Measurements from ENCODE around the gene HIRA. TPM values are rescaled to one million over a fixed set of nuclear protein-coding genes. Genes with fewer than 3 reads are reported as not detected.

The HIRA gene
- polyA plus RNA-seq, 1 donor from 2014 or later: 38.1 TPM

- H3K27me3 ChIP-seq (ENCODE audit: insufficient read depth, low read depth, low read length): no peaks in the 10 kb centered on the region
- H3K9me3 ChIP-seq (ENCODE audit: low read length): no peaks in the 10 kb centered on the region
- H3K4me3 ChIP-seq (ENCODE audit: low read length): no peak overlapping the region
- no peak overlapping the region for H2AFZ ChIP-seq (ENCODE audit: low read depth, low read length)
- TF ChIP-seq, protein P1, sequence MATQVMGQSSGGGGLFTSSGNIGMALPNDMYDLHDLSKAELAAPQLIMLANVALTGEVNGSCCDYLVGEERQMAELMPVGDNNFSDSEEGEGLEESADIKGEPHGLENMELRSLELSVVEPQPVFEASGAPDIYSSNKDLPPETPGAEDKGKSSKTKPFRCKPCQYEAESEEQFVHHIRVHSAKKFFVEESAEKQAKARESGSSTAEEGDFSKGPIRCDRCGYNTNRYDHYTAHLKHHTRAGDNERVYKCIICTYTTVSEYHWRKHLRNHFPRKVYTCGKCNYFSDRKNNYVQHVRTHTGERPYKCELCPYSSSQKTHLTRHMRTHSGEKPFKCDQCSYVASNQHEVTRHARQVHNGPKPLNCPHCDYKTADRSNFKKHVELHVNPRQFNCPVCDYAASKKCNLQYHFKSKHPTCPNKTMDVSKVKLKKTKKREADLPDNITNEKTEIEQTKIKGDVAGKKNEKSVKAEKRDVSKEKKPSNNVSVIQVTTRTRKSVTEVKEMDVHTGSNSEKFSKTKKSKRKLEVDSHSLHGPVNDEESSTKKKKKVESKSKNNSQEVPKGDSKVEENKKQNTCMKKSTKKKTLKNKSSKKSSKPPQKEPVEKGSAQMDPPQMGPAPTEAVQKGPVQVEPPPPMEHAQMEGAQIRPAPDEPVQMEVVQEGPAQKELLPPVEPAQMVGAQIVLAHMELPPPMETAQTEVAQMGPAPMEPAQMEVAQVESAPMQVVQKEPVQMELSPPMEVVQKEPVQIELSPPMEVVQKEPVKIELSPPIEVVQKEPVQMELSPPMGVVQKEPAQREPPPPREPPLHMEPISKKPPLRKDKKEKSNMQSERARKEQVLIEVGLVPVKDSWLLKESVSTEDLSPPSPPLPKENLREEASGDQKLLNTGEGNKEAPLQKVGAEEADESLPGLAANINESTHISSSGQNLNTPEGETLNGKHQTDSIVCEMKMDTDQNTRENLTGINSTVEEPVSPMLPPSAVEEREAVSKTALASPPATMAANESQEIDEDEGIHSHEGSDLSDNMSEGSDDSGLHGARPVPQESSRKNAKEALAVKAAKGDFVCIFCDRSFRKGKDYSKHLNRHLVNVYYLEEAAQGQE (IDR thresholded peaks at IDR 0.05; ENCODE audit: borderline replicate concordance): no peak
- no peaks in the 10 kb centered on the region for H3K9me2 ChIP-seq (ENCODE audit: insufficient read depth, low read length)
- H3K36me3 ChIP-seq (ENCODE audit: insufficient read depth, low read length): no peaks in the 10 kb centered on the region
- H4K20me1 ChIP-seq (ENCODE audit: insufficient read depth): no peaks in the 10 kb centered on the region
- H3K79me2 ChIP-seq (replicated peaks; ENCODE audit: insufficient read depth, low read length): no peaks in the 10 kb centered on the region
- H3K9ac ChIP-seq (ENCODE audit: low read length): no peak overlapping the region
- no peak overlapping the region for H3K27ac ChIP-seq (ENCODE audit: low read length)
- no peaks in the 10 kb centered on the region for H3F3A ChIP-seq (ENCODE audit: insufficient read depth, low read length, poor library complexity, severe bottlenecking)
- H3K4me2 ChIP-seq (ENCODE audit: low read length): no peak overlapping the region
Observed at GRCh38 chr22:19319281-19319680, 112.3 kb downstream of the HIRA start.

- no peak for TF ChIP-seq EZH2 (IDR thresholded peaks at IDR 0.05; ENCODE audit: borderline replicate concordance, insufficient read depth, low read length, poor library complexity, severe bottlenecking)
- TF ChIP-seq, protein P1 (IDR thresholded peaks at IDR 0.05; ENCODE audit: borderline replicate concordance): no peak
- no peak for TF ChIP-seq POLR2AphosphoS5 (IDR thresholded peaks at IDR 0.05)
- TF ChIP-seq EP300 (conservative IDR thresholded peaks at IDR 0.05; ENCODE audit: poor library complexity, severe bottlenecking): no peak
- TF ChIP-seq TAF1 (IDR thresholded peaks at IDR 0.05; ENCODE audit: low read depth): no peak
- no peak for TF ChIP-seq MXI1 (conservative IDR thresholded peaks at IDR 0.05; ENCODE audit: poor library complexity, severe bottlenecking)
- no peak for TF ChIP-seq RAD21 (conservative IDR thresholded peaks at IDR 0.05)
- TF ChIP-seq SMC3 (conservative IDR thresholded peaks at IDR 0.05; ENCODE audit: poor library complexity): no peak
- no peak for TF ChIP-seq CTCF (IDR thresholded peaks at IDR 0.05; ENCODE audit: poor library complexity, severe bottlenecking)
- H3K27me3 ChIP-seq (ENCODE audit: insufficient read depth, low read depth, low read length): no peaks in the 10 kb centered on the region
- H3K9ac ChIP-seq (ENCODE audit: low read length): no peak overlapping the region
- H3K4me2 ChIP-seq (ENCODE audit: low read length): no peak overlapping the region
- H3K27ac ChIP-seq (ENCODE audit: low read length): no peak overlapping the region
- no peaks in the 10 kb centered on the region for H3K9me3 ChIP-seq (ENCODE audit: low read length)
- H4K20me1 ChIP-seq (ENCODE audit: insufficient read depth): no peaks in the 10 kb centered on the region
- H3F3A ChIP-seq (ENCODE audit: insufficient read depth, low read length, poor library complexity, severe bottlenecking): no peaks in the 10 kb centered on the region
- H3K36me3 ChIP-seq (ENCODE audit: insufficient read depth, low read length): no peaks in the 10 kb centered on the region
- no peaks in the 10 kb centered on the region for H3K79me2 ChIP-seq (replicated peaks; ENCODE audit: insufficient read depth, low read length)
- H3K9me2 ChIP-seq (ENCODE audit: insufficient read depth, low read length): no peaks in the 10 kb centered on the region
- no peak overlapping the region for H3K4me3 ChIP-seq (ENCODE audit: low read length)
- no peak overlapping the region for H2AFZ ChIP-seq (ENCODE audit: low read depth, low read length)
Observed at GRCh38 chr22:19317865-19318264, 113.7 kb downstream of the HIRA start.

Data from neural cell (in vitro differentiated cells).